ENCODE data around the gene TMED10.

DNA sequence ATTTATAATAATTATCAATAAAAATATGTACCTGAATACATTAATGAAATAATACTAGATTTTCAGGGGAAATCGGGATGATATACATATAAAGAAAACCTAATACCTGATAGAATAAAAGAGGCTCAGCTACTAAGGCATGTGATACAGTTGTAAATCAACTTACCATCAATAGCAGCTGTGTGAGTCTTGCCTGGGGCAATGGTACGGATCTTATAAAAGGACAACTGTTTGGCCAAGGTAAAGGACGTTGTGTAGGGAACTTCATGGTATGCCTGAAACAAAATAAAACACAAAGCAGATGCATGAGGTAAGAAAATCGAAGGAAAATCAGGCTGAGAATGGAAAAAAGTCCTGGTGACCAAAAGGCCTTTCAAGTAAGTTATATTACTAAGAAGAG lies 74.9 kb downstream of the TMED10 start:
- TF ChIP-seq POLR2A (IDR thresholded peaks at IDR 0.05), result no peak
- no peak for TF ChIP-seq CTCF (IDR thresholded peaks at IDR 0.05 in 8 of 11, conservative IDR thresholded peaks at IDR 0.05 in 3 of 11)
- TF ChIP-seq POLR2AphosphoS5 (IDR thresholded peaks at IDR 0.05), result no peak

Data from spleen (tissue), 7 donors.